Measurements from ENCODE around the gene SDK2. TPM values are rescaled to one million over a fixed set of nuclear protein-coding genes. Genes with fewer than 3 reads are reported as not detected.

Gene SDK2
- total RNA-seq, 3 donors from 2014 or later (not counting 1 experiment from before 2014, with no cell fraction given): 0.41 to 0.90 (median 0.49) TPM

GRCh38 chr17:73327676-73328075 is 316.6 kb downstream of the SDK2 start:
- intact Hi-C loops (cut with micrococcal nuclease): no loop called here
- no peak overlapping the region for H3K27ac Mint-ChIP-seq
- Histone ChIP-seq H3K27me3 (ENCODE audit: control insufficient read depth, insufficient read depth, low read length) (no peaks in the 10 kb centered on the region), H3K4me1 (ENCODE audit: control insufficient read depth, insufficient read depth, low read length) (no peaks in the 10 kb centered on the region), H3K9me3 (ENCODE audit: control insufficient read depth, insufficient read depth, low read length) (no peaks in the 10 kb centered on the region), H3K36me3 (ENCODE audit: control insufficient read depth, insufficient read depth, low read length) (no peaks in the 10 kb centered on the region), H3K27ac (ENCODE audit: low read length) (no peak overlapping the region), H3K4me3 (ENCODE audit: low read length) (no peak overlapping the region)
- ATAC-seq (no peak), DNase-seq (no peak)
- peaks cover 0 to 5% of the 10 kb centered on the region in 2 donors for H3K27me3 Mint-ChIP-seq (ENCODE audit: low read depth in 2 of 2)
- no peaks in the 10 kb centered on the region for H3K9me3 Mint-ChIP-seq
- TF ChIP-seq CTCF (IDR thresholded peaks at IDR 0.05): no peak
- no peaks in the 10 kb centered on the region for H3K4me1 Mint-ChIP-seq
- no peak overlapping the region for H3K4me3 Mint-ChIP-seq
- 88% methylated on average over 7 of the region's 7 CpGs for WGBS (ENCODE audit: insufficient coverage)
- no peaks in the 10 kb centered on the region for H3K36me3 Mint-ChIP-seq

GRCh38 chr17:73325527-73325842 is 318.8 kb downstream of the SDK2 start:
- DNase-seq (no peak), ATAC-seq (no peak)
- H3K27ac ChIP-seq (ENCODE audit: low read length): no peak overlapping the region

GRCh38 chr17:73324711-73325526 is 319.3 kb downstream of the SDK2 start:
- H3K4me3 ChIP-seq (ENCODE audit: low read length): no peak overlapping the region
- H3K9me3 ChIP-seq (ENCODE audit: control insufficient read depth, insufficient read depth, low read length): no peaks in the 10 kb centered on the region
- Mint-ChIP-seq H3K4me3 (no peak overlapping the region), H3K27ac (no peak overlapping the region), H3K27me3 (ENCODE audit: low read depth in 2 of 2) (peaks cover 0 to 5% of the 10 kb centered on the region in 2 donors), H3K9me3 (no peaks in the 10 kb centered on the region), H3K4me1 (no peaks in the 10 kb centered on the region), H3K36me3 (no peaks in the 10 kb centered on the region)
- DNase-seq: no peak
- TF ChIP-seq CTCF (IDR thresholded peaks at IDR 0.05): no peak
- intact Hi-C loops (cut with micrococcal nuclease): no loop called here
- no peaks in the 10 kb centered on the region for H3K27me3 ChIP-seq (ENCODE audit: control insufficient read depth, insufficient read depth, low read length)
- 80% methylated on average over 17 of the region's 17 CpGs for WGBS (ENCODE audit: insufficient coverage)
- H3K27ac ChIP-seq (ENCODE audit: low read length): no peak overlapping the region
- H3K36me3 ChIP-seq (ENCODE audit: control insufficient read depth, insufficient read depth, low read length): no peaks in the 10 kb centered on the region
- H3K4me1 ChIP-seq (ENCODE audit: control insufficient read depth, insufficient read depth, low read length): no peaks in the 10 kb centered on the region
- no peak for ATAC-seq

More at GRCh38 chr17:73325527-73325842, 318.8 kb downstream of the SDK2 start:
- TF ChIP-seq CTCF (IDR thresholded peaks at IDR 0.05): no peak
- H3K27ac Mint-ChIP-seq: no peak overlapping the region
- H3K4me3 ChIP-seq (ENCODE audit: low read length): no peak overlapping the region
- intact Hi-C loops (cut with micrococcal nuclease): no loop called here
- no peaks in the 10 kb centered on the region for H3K4me1 ChIP-seq (ENCODE audit: control insufficient read depth, insufficient read depth, low read length)
- H3K27me3 ChIP-seq (ENCODE audit: control insufficient read depth, insufficient read depth, low read length): no peaks in the 10 kb centered on the region
- H3K9me3 Mint-ChIP-seq: no peaks in the 10 kb centered on the region
- WGBS (ENCODE audit: insufficient coverage): 75% methylated on average over 3 of the region's 4 CpGs
- H3K4me1 Mint-ChIP-seq: no peaks in the 10 kb centered on the region
- H3K36me3 ChIP-seq (ENCODE audit: control insufficient read depth, insufficient read depth, low read length): no peaks in the 10 kb centered on the region
- H3K36me3 Mint-ChIP-seq: no peaks in the 10 kb centered on the region
- peaks cover 0 to 5% of the 10 kb centered on the region in 2 donors for H3K27me3 Mint-ChIP-seq (ENCODE audit: low read depth in 2 of 2)
- H3K9me3 ChIP-seq (ENCODE audit: control insufficient read depth, insufficient read depth, low read length): no peaks in the 10 kb centered on the region
- no peak overlapping the region for H3K4me3 Mint-ChIP-seq

- intact Hi-C loops (cut with micrococcal nuclease): no loop called here
- WGBS (ENCODE audit: insufficient coverage): 77% methylated on average over 9 of the region's 9 CpGs
- ATAC-seq: no peak
These were observed 320.1 kb downstream of the SDK2 start for GRCh38 chr17:73324160-73324475.

More at GRCh38 chr17:73324160-73324475, 320.1 kb downstream of the SDK2 start:
- Histone ChIP-seq H3K27ac (ENCODE audit: low read length) (no peak overlapping the region), H3K27me3 (ENCODE audit: control insufficient read depth, insufficient read depth, low read length) (no peaks in the 10 kb centered on the region), H3K4me3 (ENCODE audit: low read length) (no peak overlapping the region), H3K4me1 (ENCODE audit: control insufficient read depth, insufficient read depth, low read length) (no peaks in the 10 kb centered on the region), H3K36me3 (ENCODE audit: control insufficient read depth, insufficient read depth, low read length) (no peaks in the 10 kb centered on the region), H3K9me3 (ENCODE audit: control insufficient read depth, insufficient read depth, low read length) (no peaks in the 10 kb centered on the region)
- Mint-ChIP-seq H3K4me1 (no peaks in the 10 kb centered on the region), H3K27me3 (ENCODE audit: low read depth in 2 of 2) (peaks cover 0 to 5% of the 10 kb centered on the region in 2 donors), H3K4me3 (no peak overlapping the region), H3K9me3 (no peaks in the 10 kb centered on the region), H3K27ac (no peak overlapping the region), H3K36me3 (no peaks in the 10 kb centered on the region)
- DNase-seq: no peak
- no peak for TF ChIP-seq CTCF (IDR thresholded peaks at IDR 0.05)
